Pulmonary artery endothelial cell (primary cell): ENCODE data around the gene ARPC5. TPM values are rescaled to one million over a fixed set of nuclear protein-coding genes. Genes with fewer than 3 reads are reported as not detected.
"Not testable (repeated sequence)": the region's sequence is repeated elsewhere in the genome, so short reads cannot be mapped to it uniquely, and the experiment has no call there.

ENCODE experiments used
- DNase-seq: peaks from one replicate; pipeline ENCODE4 v3.0.0-alpha.2; 2011; ENCODE audit warnings: low read depth, low spot score
- total RNA-seq: library from RNA; depleted of rRNA; stranded (reverse); fragments of >200 nt; gene quantifications from 2 replicates; pipeline ENCODE4 v1.2.3, GENCODE V29; 2014

ARPC5 gene
- total RNA-seq, 1 donor from 2014 or later = 356 TPM

- no peak for DNase-seq
Measured at GRCh38 chr1:183646776-183647175, 11.2 kb upstream of the ARPC5 start.

DNA sequence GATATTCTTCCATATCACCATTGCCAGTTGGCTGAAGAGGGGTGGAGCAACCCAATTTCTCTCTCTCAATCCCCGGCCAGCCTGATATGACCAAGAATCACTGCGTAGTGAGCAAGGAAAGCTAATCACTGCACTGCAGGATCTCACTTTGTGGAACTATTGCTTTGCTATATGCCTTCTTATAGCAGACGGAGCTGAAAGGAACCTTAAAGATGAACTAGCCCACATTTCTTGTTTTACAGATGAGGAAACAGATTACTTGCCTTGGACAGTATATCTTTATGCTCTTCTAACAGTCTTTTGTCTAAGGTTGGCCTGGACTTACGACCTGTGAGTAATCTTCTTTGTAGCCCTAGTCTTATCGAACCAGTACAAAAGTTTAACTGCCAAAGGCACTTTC lies 9.9 kb upstream of the ARPC5 start:
- no peak for DNase-seq

DNA sequence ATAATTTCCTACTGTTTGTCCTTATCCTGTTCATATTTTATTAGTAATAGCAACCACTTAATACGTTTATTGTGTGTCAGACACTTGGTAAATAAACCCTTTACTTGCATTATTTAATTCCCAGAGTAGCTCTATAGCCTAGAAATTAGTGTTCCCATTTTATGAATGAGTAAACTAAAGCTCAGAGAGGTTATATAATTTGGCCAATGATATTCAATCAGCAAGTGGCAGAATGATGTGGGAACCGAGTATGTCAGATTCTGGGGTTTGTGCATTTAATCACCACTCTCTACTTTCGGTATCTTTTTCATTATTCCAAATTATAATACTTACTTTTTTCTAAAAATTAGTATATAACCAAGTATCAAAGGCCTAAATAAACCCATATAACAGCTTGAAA lies 6.6 kb upstream of the ARPC5 start:
- no peak for DNase-seq

DNA sequence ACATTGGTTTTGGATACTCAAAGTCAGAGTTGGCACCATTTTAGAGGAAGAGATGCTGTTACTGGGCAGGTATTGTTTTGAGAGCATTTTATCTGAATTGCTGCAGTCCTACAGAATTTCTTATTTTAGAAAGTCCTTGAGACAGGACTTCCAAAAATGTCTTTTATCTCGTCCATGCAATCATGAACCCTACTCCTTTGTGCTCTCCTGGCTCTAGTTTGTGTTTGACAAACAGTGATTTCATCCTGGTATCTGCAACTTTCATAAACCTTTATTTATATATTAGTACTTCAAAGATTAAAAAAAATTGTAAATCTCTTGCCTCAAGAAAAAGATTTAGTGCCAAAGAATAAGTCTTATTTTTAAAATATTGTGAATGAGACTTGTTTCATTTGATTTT lies 4.6 kb upstream of the ARPC5 start:
- DNase-seq = no peak

DNA sequence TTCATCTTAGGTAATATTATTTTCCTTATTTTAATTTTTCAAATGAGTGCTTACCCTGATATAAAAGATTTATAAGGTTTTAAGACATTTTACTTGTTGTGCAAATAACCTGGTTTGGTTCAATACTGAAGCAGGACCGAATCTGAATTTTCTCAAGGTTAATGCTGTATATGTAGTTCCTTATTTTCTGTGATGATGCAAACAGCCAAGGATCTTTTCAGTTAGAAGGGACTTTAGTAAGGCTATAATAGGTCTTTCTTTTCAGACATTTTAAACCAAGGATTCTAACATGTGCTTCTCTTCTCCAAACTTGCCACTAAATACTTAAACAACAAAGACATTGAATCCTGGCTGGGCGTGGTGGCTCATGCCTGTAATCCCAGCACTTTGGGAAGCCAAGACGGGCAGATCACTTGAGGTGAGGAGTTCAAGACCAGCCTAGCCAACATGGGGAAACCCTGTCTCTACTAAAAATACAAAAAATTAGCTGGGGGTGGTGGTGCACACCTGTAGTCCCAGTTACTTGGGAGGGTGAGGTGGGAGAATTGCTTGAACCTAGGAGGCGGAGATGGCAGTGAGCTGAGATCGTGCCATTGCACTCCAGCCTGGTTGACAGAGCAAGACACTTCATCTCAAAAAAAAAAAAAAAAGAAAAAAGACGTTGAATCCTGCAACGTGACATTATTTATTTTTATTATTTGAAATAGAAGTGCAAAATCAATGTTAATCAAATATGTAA lies 3.2 kb upstream of the ARPC5 start:
- DNase-seq = no peak

- DNase-seq = no peak
Measured at GRCh38 chr1:183636783-183637182, 1.2 kb upstream of the ARPC5 start.

DNA sequence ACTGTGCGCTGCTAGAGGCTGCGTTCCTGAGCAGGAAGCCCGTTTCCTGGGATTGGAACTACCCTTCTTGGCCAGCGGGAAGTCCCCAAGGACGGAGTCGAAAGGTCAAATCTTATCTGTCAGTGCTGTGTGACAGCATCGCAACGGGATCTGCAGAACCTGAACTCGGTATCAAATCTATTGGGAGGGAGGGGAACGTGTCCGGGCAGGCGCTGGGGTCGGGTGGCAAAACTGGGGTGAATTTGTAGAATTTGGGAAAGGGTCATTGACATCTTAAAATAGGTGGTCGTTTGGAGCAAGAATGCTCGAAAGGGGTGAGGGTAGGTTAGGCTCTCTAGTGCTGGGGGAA lies 725 bp upstream of the ARPC5 start:
- DNase-seq = no peak

GRCh38 chr1:183635099-183635605 lies 431 bp downstream of the ARPC5 start:
- no peak for DNase-seq

- DNase-seq = no peak
Measured at GRCh38 chr1:183634429-183635065, 1.0 kb downstream of the ARPC5 start.

GRCh38 chr1:183633676-183634343 lies 1.8 kb downstream of the ARPC5 start:
- DNase-seq = peak; percentile 63

- DNase-seq = no peak
Measured at GRCh38 chr1:183632964-183633363, 2.6 kb downstream of the ARPC5 start.

- DNase-seq = no peak
Measured at GRCh38 chr1:183632114-183632513, 3.5 kb downstream of the ARPC5 start.

GRCh38 chr1:183630748-183631147 lies 4.8 kb downstream of the ARPC5 start:
- DNase-seq = no peak

DNA sequence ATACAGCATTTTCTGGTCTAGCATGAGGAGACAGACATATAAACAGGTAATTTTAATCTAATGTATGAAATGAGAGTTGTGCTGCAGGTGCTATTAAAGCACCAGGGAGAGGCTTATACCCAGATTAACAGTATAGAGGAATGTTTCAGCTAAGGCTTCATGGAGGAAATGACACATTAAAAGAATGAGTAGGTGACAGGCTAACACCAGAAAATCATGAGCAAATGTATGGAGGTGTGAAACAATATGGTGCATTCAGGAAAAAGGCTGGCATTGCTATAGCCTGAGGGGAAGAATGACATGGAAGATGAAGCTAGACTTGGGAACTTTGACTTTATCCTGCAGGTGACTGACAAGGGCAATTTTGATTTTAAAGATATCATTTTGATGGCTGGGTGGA lies 7.0 kb downstream of the ARPC5 start:
- DNase-seq = no peak

DNA sequence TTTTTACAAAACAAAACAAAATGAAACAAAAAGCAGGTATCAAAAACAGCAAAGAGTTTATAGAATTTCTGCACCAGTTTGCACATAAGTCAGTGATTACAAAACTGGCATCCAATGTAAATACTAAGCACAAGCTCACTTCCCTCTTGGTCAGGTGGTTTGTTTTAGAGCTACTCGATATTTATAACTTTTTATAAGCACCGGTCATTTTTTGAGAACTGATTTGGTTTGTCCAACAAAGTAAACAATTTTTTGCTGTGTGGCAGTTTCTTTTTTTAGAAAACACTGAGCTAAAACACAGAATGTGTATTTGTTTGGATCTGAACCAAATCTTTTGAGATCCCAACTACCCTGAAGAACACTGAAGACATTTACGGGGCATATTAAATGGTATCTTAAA lies 9.3 kb downstream of the ARPC5 start:
- DNase-seq = not testable (repeated sequence)

DNA sequence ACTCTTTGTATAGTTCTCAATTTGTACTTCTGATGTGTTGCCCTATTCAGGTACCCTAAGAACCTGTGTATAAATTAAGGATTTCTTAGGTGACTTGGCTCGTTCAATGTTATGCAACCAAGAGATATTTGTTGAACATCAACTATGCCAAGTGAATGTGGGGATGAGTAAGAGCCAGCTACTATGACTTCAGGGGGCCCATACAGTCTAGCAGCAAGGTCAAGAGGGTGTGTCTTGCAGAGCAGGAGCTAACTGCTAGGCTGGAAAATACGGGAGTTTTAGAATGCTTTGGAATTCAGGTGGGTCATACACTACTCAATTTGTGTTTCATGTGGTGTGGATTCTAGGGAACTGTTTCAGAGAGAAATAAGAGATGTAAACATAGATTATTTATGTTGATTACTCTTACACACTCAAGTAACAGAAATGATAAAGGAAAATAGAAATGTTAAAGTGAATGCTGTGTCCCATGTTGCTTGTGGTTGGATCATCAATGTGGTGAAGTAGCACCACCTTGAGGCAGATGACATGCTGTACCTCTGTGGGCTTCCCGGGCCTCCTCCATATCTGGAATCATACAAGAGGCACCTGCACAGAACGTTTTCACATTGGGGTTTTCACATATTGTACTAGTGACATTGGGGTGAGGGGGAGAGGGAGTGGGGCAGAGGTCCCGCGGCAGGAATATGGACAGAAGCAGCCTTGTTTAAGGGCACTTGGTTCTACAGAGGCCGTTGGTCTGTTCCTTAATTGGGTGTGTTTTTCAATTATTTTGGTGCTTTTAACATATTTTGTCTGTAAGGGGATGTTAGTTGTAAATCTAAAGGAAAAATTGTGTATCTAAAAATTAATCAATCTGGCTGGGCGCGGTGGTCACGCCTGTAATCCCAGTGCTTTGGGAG lies 12.4 kb downstream of the ARPC5 start:
- DNase-seq = no peak

DNA sequence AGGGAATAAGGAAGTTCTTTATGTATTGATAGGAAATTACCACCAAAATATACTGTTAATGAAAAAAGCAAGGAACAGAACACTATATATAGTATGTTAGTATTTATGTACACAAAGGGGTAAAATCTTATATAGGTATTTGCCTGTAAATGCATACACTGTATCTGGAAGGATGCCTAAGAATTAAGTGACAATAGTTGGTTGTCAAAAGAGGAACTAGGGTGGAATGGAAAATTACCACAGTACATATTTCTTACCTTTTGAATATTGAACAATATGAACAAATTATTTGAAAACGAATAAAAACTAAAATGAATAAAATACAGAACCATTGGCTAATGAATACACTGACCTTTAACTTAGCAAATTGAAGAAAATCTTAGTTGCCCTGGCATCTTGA lies 13.6 kb downstream of the ARPC5 start:
- no peak for DNase-seq

- no peak for DNase-seq
Measured at GRCh38 chr1:183620311-183620710, 15.3 kb downstream of the ARPC5 start.

DNA sequence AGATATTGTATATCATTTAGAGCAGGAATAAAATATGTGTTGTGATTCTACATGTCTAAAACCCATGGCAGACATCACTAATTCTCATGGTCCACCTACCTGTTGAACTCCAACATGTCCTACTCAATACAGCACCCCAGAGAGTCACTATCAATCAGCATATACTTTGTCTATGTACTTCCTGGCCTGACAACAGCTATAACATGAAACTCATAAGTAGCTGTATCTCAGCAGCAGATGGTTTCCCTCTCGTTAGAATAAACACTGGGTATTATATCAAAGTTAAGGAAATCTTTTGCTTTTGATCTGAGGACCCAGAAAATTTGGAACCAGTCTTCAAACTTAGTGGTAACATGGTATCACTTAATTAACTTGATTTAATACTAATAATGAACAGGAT lies 15.8 kb downstream of the ARPC5 start:
- no peak for DNase-seq

DNA sequence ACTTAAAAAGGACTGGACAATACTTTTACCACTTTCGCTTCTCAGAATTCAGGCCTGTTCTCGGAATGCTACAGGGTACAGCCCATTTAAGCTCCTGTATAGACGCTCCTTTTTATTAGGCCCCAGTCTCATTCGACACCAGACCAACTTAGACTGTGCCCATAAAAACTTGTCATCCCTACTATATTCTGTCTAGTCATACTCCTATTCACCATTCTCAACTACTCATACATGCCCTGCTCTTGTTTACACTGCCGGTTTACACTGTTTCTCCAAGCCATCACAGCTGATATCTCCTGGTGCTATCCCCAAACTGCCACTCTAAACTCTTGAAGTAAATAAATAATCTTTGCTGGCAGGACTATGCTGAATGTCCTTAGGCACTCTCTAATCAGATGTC lies 17.4 kb downstream of the ARPC5 start:
- DNase-seq = not testable (repeated sequence)

GRCh38 chr1:183612975-183613374 lies 22.6 kb downstream of the ARPC5 start:
- DNase-seq = not testable (repeated sequence)

- no peak for DNase-seq
Measured at GRCh38 chr1:183612407-183612806, 23.2 kb downstream of the ARPC5 start.
